ENCODE data around the gene MCTP1.

Gene MCTP1

GRCh38 chr5:94815313-94816039, 469.4 kb downstream of the MCTP1 start:
- DNase-seq (ENCODE audit: low read depth in 3 of 3), result no peak

- DNase-seq (ENCODE audit: low read depth in 3 of 3), result no peak
Measured at GRCh38 chr5:94812232-94812631, 472.7 kb downstream of the MCTP1 start.

GRCh38 chr5:94811331-94811730, 473.6 kb downstream of the MCTP1 start:
- no peak for DNase-seq (ENCODE audit: low read depth in 3 of 3)

- no peak for DNase-seq (ENCODE audit: low read depth in 3 of 3)
Measured at GRCh38 chr5:94810877-94811276, 474.0 kb downstream of the MCTP1 start.

GRCh38 chr5:94810281-94810680, 474.6 kb downstream of the MCTP1 start:
- no peak for DNase-seq (ENCODE audit: low read depth in 3 of 3)

GRCh38 chr5:94808497-94808896, 476.4 kb downstream of the MCTP1 start:
- DNase-seq (ENCODE audit: low read depth in 3 of 3), result no peak

- no peak for DNase-seq (ENCODE audit: low read depth in 3 of 3)
Measured at GRCh38 chr5:94807985-94808384, 476.9 kb downstream of the MCTP1 start.

- no peak for DNase-seq (ENCODE audit: low read depth in 3 of 3)
Measured at GRCh38 chr5:94802450-94802849, 482.4 kb downstream of the MCTP1 start.

GRCh38 chr5:94796586-94796985, 488.3 kb downstream of the MCTP1 start:
- DNase-seq (ENCODE audit: low read depth in 3 of 3), result no peak

GRCh38 chr5:94793816-94794198, 491.1 kb downstream of the MCTP1 start:
- DNase-seq (ENCODE audit: low read depth in 3 of 3), result no peak

GRCh38 chr5:94793113-94793815, 491.6 kb downstream of the MCTP1 start:
- no peak for DNase-seq (ENCODE audit: low read depth in 3 of 3)

- DNase-seq (ENCODE audit: low read depth in 3 of 3), result no peak
Measured at GRCh38 chr5:94791829-94792228, 493.1 kb downstream of the MCTP1 start.

- DNase-seq (ENCODE audit: low read depth in 3 of 3), result no peak
Measured at GRCh38 chr5:94788527-94788926, 496.4 kb downstream of the MCTP1 start.

GRCh38 chr5:94784536-94785505, 500.1 kb downstream of the MCTP1 start:
- no peak for DNase-seq (ENCODE audit: low read depth in 3 of 3)

- no peak for DNase-seq (ENCODE audit: low read depth in 3 of 3)
Measured at GRCh38 chr5:94782383-94782782, 502.5 kb downstream of the MCTP1 start.

GRCh38 chr5:94779684-94780083, 505.2 kb downstream of the MCTP1 start:
- no peak for DNase-seq (ENCODE audit: low read depth in 3 of 3)

- DNase-seq (ENCODE audit: low read depth in 3 of 3), result no peak
Measured at GRCh38 chr5:94778732-94779131, 506.2 kb downstream of the MCTP1 start.

- no peak for DNase-seq (ENCODE audit: low read depth in 3 of 3)
Measured at GRCh38 chr5:94778299-94778698, 506.6 kb downstream of the MCTP1 start.

GRCh38 chr5:94777056-94777880, 507.6 kb downstream of the MCTP1 start:
- DNase-seq (ENCODE audit: low read depth in 3 of 3), result no peak

GRCh38 chr5:94776167-94776566, 508.7 kb downstream of the MCTP1 start:
- DNase-seq (ENCODE audit: low read depth in 3 of 3), result no peak

- DNase-seq (ENCODE audit: low read depth in 3 of 3), result no peak
Measured at GRCh38 chr5:94775088-94775487, 509.8 kb downstream of the MCTP1 start.
